Measurements from ENCODE around the gene EPHB1.

GRCh38 chr3:135134684-135135075, 339.6 kb downstream of the EPHB1 start:
- no peak for TF ChIP-seq CTCF (IDR thresholded peaks at IDR 0.05; ENCODE audit: insufficient read depth, low read length)
- no peak for TF ChIP-seq SPI1 (IDR thresholded peaks at IDR 0.05; ENCODE audit: borderline replicate concordance, low read depth)
- no peak for TF ChIP-seq REST (IDR thresholded peaks at IDR 0.05; ENCODE audit: insufficient replicate concordance, low read depth)
- no peak for TF ChIP-seq POLR2AphosphoS5 (IDR thresholded peaks at IDR 0.05; ENCODE audit: low read depth)
